Tibial artery (tissue), 4 donors: Measurements from ENCODE around the gene RRP1.
"Not testable (repeated sequence)": the region's sequence is repeated elsewhere in the genome, so short reads cannot be mapped to it uniquely, and the experiment has no call there.

ENCODE experiments used
- DNase-seq, 2 donors: peaks; one replicate each; pipeline ENCODE4 v3.0.0-alpha.2; 2019
- H3K27ac ChIP-seq, 2 donors: fragments of 200-600 bp; sonication (generic) in 1 of 2; 1 replicate in 1 of 2; 2 replicates in 1 of 2; pipeline ENCODE4 v1.5.1; 2018 to 2019; ENCODE audit warnings: mild to moderate bottlenecking in 1 of 2
- H3K27me3 ChIP-seq, 2 donors: fragments of 200-600 bp; sonication (generic) in 1 of 2; one replicate each; pipeline versions ENCODE4 v1.5.1 to v1.6.0; 2016 to 2019
- H3K36me3 ChIP-seq, 3 donors: fragments of 200-600 bp; sonication (generic) in 2 of 3; one replicate each; pipeline ENCODE4 v1.5.1; 2016 to 2019; ENCODE audit warnings: mild to moderate bottlenecking in 2 of 3
- H3K4me1 ChIP-seq, 4 donors: fragments of 200-600 bp; sonication (generic) in 2 of 4; 1 replicate in 3 of 4; 2 replicates in 1 of 4; pipeline ENCODE4 v1.5.1; 2016 to 2019
- H3K4me3 ChIP-seq, 2 donors: fragments of 200-600 bp; sonication (generic) in 1 of 2; 1 replicate in 1 of 2; 2 replicates in 1 of 2; pipeline ENCODE4 v1.5.1; 2018 to 2019; ENCODE audit warnings: mild to moderate bottlenecking in 2 of 2
- H3K9me3 ChIP-seq, 3 donors: fragments of 200-600 bp; sonication (generic) in 1 of 3; one replicate each; pipeline ENCODE4 v1.5.1; 2016 to 2019
- intact Hi-C: fragments of 100-400 bp; cut with DNase I; formaldehyde crosslinking; loops from one replicate; pipeline ENCODE4 v1.15.0; 2023; ENCODE audit warnings: low total_unique reads
- TF ChIP-seq, protein P1 (sequence below), 2 experiments: fragments of 200-600 bp in 1 of 2; fragments of 450-650 bp in 1 of 2; IDR thresholded peaks; one replicate each; pipeline ENCODE4 v1.5.1; 2017 to 2019; ENCODE audit warnings: antibody characterized with exemption in 2 of 2, mild to moderate bottlenecking in 1 of 2, moderate library complexity in 1 of 2

The RRP1 gene

GRCh38 chr21:43835050-43835449 is 45.7 kb downstream of the RRP1 start:
- intact Hi-C loops = no loop called here

DNA sequence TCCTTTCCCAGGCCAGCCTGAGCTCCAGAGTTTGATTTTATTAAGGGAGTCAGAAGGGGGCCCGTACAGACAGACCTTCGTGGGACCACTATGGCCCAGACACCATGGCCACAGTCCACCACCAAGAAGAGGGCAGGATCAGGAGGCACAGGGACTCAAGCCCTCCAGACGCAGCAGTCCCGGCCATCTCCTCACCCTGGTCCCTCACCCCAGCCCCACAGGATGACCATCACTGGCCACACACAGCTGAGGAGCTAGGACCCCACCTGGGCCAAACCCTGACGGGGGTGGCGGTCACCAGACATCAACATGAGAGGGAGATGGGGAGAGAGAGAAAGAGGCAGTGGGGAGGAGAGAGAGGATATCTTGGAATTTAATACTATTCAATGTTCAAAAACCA is 46.5 kb downstream of the RRP1 start:
- Histone ChIP-seq H3K36me3 (no peaks in the 10 kb centered on the region), H3K4me1 (no peaks in the 10 kb centered on the region), H3K27me3 (peaks cover 0 to 41% of the 10 kb centered on the region in 2 donors), H3K27ac (no peak overlapping the region), H3K9me3 (no peaks in the 10 kb centered on the region), H3K4me3 (no peak overlapping the region)
- intact Hi-C loops = no loop called here
- DNase-seq = no peak
- TF ChIP-seq, protein P1, sequence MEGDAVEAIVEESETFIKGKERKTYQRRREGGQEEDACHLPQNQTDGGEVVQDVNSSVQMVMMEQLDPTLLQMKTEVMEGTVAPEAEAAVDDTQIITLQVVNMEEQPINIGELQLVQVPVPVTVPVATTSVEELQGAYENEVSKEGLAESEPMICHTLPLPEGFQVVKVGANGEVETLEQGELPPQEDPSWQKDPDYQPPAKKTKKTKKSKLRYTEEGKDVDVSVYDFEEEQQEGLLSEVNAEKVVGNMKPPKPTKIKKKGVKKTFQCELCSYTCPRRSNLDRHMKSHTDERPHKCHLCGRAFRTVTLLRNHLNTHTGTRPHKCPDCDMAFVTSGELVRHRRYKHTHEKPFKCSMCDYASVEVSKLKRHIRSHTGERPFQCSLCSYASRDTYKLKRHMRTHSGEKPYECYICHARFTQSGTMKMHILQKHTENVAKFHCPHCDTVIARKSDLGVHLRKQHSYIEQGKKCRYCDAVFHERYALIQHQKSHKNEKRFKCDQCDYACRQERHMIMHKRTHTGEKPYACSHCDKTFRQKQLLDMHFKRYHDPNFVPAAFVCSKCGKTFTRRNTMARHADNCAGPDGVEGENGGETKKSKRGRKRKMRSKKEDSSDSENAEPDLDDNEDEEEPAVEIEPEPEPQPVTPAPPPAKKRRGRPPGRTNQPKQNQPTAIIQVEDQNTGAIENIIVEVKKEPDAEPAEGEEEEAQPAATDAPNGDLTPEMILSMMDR (IDR thresholded peaks at IDR 0.05) = no peak

More at GRCh38 chr21:43835050-43835449, 45.7 kb downstream of the RRP1 start:
- TF ChIP-seq, protein P1 (IDR thresholded peaks at IDR 0.05) = no peak
- Histone ChIP-seq H3K36me3 (no peaks in the 10 kb centered on the region), H3K9me3 (no peaks in the 10 kb centered on the region), H3K27ac (no peak overlapping the region), H3K4me3 (no peak overlapping the region), H3K4me1 (no peaks in the 10 kb centered on the region), H3K27me3 (peaks cover 0 to 45% of the 10 kb centered on the region in 2 donors)
- DNase-seq = no peak

DNA sequence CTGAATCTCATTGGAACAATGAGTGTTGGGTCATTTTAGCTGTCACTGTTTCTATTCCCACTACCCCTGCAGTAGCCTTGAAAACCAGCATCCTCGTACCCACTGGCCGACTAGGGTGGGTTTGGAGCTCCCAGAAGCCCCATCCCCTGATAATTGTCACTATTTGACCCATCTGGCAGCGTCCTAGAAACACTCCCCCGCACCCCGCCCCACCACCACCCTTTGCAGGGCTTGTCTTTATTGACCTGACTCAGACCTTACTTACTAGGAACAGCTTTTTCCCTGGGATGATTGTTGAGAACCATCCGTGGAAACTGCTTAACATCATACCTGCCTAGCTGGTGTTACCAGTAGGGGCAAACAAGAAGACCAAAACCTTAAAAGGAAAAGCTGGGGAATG is 47.2 kb downstream of the RRP1 start:
- Histone ChIP-seq H3K4me1 (no peaks in the 10 kb centered on the region), H3K27me3 (peaks cover 0 to 39% of the 10 kb centered on the region in 2 donors), H3K9me3 (no peaks in the 10 kb centered on the region), H3K27ac (no peak overlapping the region), H3K4me3 (no peak overlapping the region), H3K36me3 (no peaks in the 10 kb centered on the region)
- TF ChIP-seq, protein P1 (IDR thresholded peaks at IDR 0.05) = no peak
- no peak for DNase-seq
- intact Hi-C loops = no loop called here

GRCh38 chr21:43840259-43840658 is 50.9 kb downstream of the RRP1 start:
- intact Hi-C loops = no loop called here
- Histone ChIP-seq H3K4me3 (no peak overlapping the region), H3K27me3 (peaks cover 0 to 11% of the 10 kb centered on the region in 2 donors), H3K9me3 (no peaks in the 10 kb centered on the region), H3K36me3 (no peaks in the 10 kb centered on the region), H3K27ac (no peak overlapping the region), H3K4me1 (no peaks in the 10 kb centered on the region)
- no peak for DNase-seq
- TF ChIP-seq, protein P1 (IDR thresholded peaks at IDR 0.05) = no peak

- no peak overlapping the region for H3K27ac ChIP-seq
- intact Hi-C loops = no loop called here
- no peaks in the 10 kb centered on the region for H3K36me3 ChIP-seq
Observed at GRCh38 chr21:43842742-43843141, 53.4 kb downstream of the RRP1 start.

GRCh38 chr21:43844906-43845305 is 55.5 kb downstream of the RRP1 start:
- H3K9me3 ChIP-seq, DNase-seq, H3K36me3 ChIP-seq, H3K4me3 ChIP-seq, H3K27ac ChIP-seq, H3K27me3 ChIP-seq, intact Hi-C loops, H3K4me1 ChIP-seq: not testable (repeated sequence)

More at GRCh38 chr21:43842742-43843141, 53.4 kb downstream of the RRP1 start:
- H3K4me1 ChIP-seq = no peaks in the 10 kb centered on the region
- H3K27me3 ChIP-seq = peaks cover 0 to 7% of the 10 kb centered on the region in 2 donors
- H3K4me3 ChIP-seq = no peak overlapping the region
- no peaks in the 10 kb centered on the region for H3K9me3 ChIP-seq
- no peak for DNase-seq
- TF ChIP-seq, protein P1 (IDR thresholded peaks at IDR 0.05) = no peak
